ENCODE measurements around the gene HAT1. TPM values are rescaled to one million over a fixed set of nuclear protein-coding genes. Genes with fewer than 3 reads are reported as not detected.
"Not testable (repeated sequence)": the region's sequence is repeated elsewhere in the genome, so short reads cannot be mapped to it uniquely, and the experiment has no call there.

The HAT1 gene
- total RNA-seq, 1 experiment from 2014 or later: 74.3 TPM

GRCh38 chr2:171893824-171894611 is 28.2 kb upstream of the HAT1 start, which contains the start of gene SLC25A12:
SLC25A12 (minus strand) TSS chr2:171894244; CDS start chr2:171894214, 30 bp downstream.
- POLR2A ChIA-PET: interaction anchor here (0.9 to 1.9 kb wide), 2 partner anchors 11 to 29 kb away, joined by 3 to 11 read pairs; partner anchors contain the start of gene HAT1
- peaks cover 14% of the 10 kb centered on the region for H3K4me1 Mint-ChIP-seq (ENCODE audit: low read depth, unreplicated experiment)
- Histone ChIP-seq H3K4me1 (peaks cover 8% of the 10 kb centered on the region), H3K27me3 (replicated peaks; ENCODE audit: control insufficient read depth, insufficient read depth, low read length) (no peaks in the 10 kb centered on the region), H3K4me3 (ENCODE audit: low read depth, low read length) (peak within 1 kb of the TSS; percentile 60), H3K36me3 (ENCODE audit: control insufficient read depth, insufficient read depth, low read length) (no peaks in the 10 kb centered on the region), H3K9me3 (peaks cover 5% of the 10 kb centered on the region; the same call in 1 of the 2 replicates)
- no TSS peak for BruUV-seq (replicated peaks)
- DNase-seq: peak; percentile 74 to 86
- peak within 1 kb of the TSS; percentile 86 for H3K4me3 Mint-ChIP-seq (ENCODE audit: unreplicated experiment)
- H3K36me3 Mint-ChIP-seq (ENCODE audit: insufficient read depth, unreplicated experiment): no peaks in the 10 kb centered on the region
- peaks cover 8% of the 10 kb centered on the region for H3K9me3 Mint-ChIP-seq (ENCODE audit: unreplicated experiment)
- no peak for TF ChIP-seq CTCF (IDR thresholded peaks at IDR 0.05; ENCODE audit: insufficient read depth in 1 of 2, low read depth in 1 of 2, low read length in 1 of 2, severe bottlenecking in 1 of 2, unreplicated experiment in 1 of 2)
- CTCF ChIA-PET: interaction anchor here (0.6 to 1.3 kb wide), 3 partner anchors 10 to 234 kb away, joined by 3 to 6 read pairs (median 4); partner anchors contain the start of gene HAT1
- no peak within 1 kb of the TSS for H3K27ac Mint-ChIP-seq (ENCODE audit: unreplicated experiment)
- intact Hi-C loops (cut with micrococcal nuclease; ENCODE audit: unreplicated experiment): loop anchor here (1.0 to 5.0 kb wide), 2 partner anchors 28 to 208 kb away; partner anchors contain the start of genes DLX2 and HAT1
- H3K27me3 Mint-ChIP-seq (ENCODE audit: insufficient read depth, unreplicated experiment): peaks cover 6% of the 10 kb centered on the region

GRCh38 chr2:171894612-171894947 is 27.7 kb upstream of the HAT1 start:
- no TSS peak for BruUV-seq (replicated peaks)
- intact Hi-C loops (cut with micrococcal nuclease; ENCODE audit: unreplicated experiment): loop anchor here (1.0 to 5.0 kb wide), 2 partner anchors 28 to 208 kb away; partner anchors contain the start of genes DLX2 and HAT1
- H3K9me3 Mint-ChIP-seq (ENCODE audit: unreplicated experiment): peaks cover 8% of the 10 kb centered on the region
- CTCF ChIA-PET: interaction anchor here (1.3 kb wide), 1 partner anchor 28 kb away, joined by 6 read pairs; the partner anchor contains the start of gene HAT1
- no peaks in the 10 kb centered on the region for H3K36me3 Mint-ChIP-seq (ENCODE audit: insufficient read depth, unreplicated experiment)
- no peaks in the 10 kb centered on the region for H3K27me3 ChIP-seq (replicated peaks; ENCODE audit: control insufficient read depth, insufficient read depth, low read length)
- H3K4me1 Mint-ChIP-seq (ENCODE audit: low read depth, unreplicated experiment): peaks cover 14% of the 10 kb centered on the region
- no peak overlapping the region for H3K27ac Mint-ChIP-seq (ENCODE audit: unreplicated experiment)
- peak overlapping the region; percentile 60 for H3K4me3 ChIP-seq (ENCODE audit: low read depth, low read length)
- H3K4me1 ChIP-seq: peaks cover 8% of the 10 kb centered on the region
- DNase-seq: no peak
- H3K9me3 ChIP-seq: peaks cover 5% of the 10 kb centered on the region; the same call in 1 of the 2 replicates
- no peak for TF ChIP-seq CTCF (IDR thresholded peaks at IDR 0.05; ENCODE audit: insufficient read depth in 1 of 2, low read depth in 1 of 2, low read length in 1 of 2, severe bottlenecking in 1 of 2, unreplicated experiment in 1 of 2)
- peak overlapping the region; percentile 86 for H3K4me3 Mint-ChIP-seq (ENCODE audit: unreplicated experiment)
- POLR2A ChIA-PET: interaction anchor here (0.9 to 1.9 kb wide), 2 partner anchors 12 to 28 kb away, joined by 3 to 11 read pairs; partner anchors contain the start of gene HAT1
- H3K36me3 ChIP-seq (ENCODE audit: control insufficient read depth, insufficient read depth, low read length): no peaks in the 10 kb centered on the region
- H3K27me3 Mint-ChIP-seq (ENCODE audit: insufficient read depth, unreplicated experiment): peaks cover 3% of the 10 kb centered on the region

- CTCF ChIA-PET: no interaction called here
- no peak for TF ChIP-seq CTCF (IDR thresholded peaks at IDR 0.05; ENCODE audit: insufficient read depth in 1 of 2, low read depth in 1 of 2, low read length in 1 of 2, severe bottlenecking in 1 of 2, unreplicated experiment in 1 of 2)
- Histone ChIP-seq H3K36me3 (ENCODE audit: control insufficient read depth, insufficient read depth, low read length) (no peaks in the 10 kb centered on the region), H3K9me3 (peaks cover 5% of the 10 kb centered on the region; the same call in 1 of the 2 replicates), H3K4me1 (peaks cover 8% of the 10 kb centered on the region), H3K27me3 (replicated peaks; ENCODE audit: control insufficient read depth, insufficient read depth, low read length) (no peaks in the 10 kb centered on the region), H3K4me3 (ENCODE audit: low read depth, low read length) (no peak overlapping the region)
- POLR2A ChIA-PET: no interaction called here
- Mint-ChIP-seq H3K36me3 (ENCODE audit: insufficient read depth, unreplicated experiment) (no peaks in the 10 kb centered on the region), H3K9me3 (ENCODE audit: unreplicated experiment) (peaks cover 8% of the 10 kb centered on the region), H3K27me3 (ENCODE audit: insufficient read depth, unreplicated experiment) (peaks cover 3% of the 10 kb centered on the region), H3K27ac (ENCODE audit: unreplicated experiment) (no peak overlapping the region), H3K4me1 (ENCODE audit: low read depth, unreplicated experiment) (peaks cover 14% of the 10 kb centered on the region), H3K4me3 (ENCODE audit: unreplicated experiment) (no peak overlapping the region)
- no TSS peak for BruUV-seq (replicated peaks)
- DNase-seq: no peak
- intact Hi-C loops (cut with micrococcal nuclease; ENCODE audit: unreplicated experiment): no loop called here
Observed at GRCh38 chr2:171895786-171896185, 26.5 kb upstream of the HAT1 start.

GRCh38 chr2:171899623-171900282 is 22.5 kb upstream of the HAT1 start:
- H3K4me3 ChIP-seq (ENCODE audit: low read depth, low read length); H3K4me1 Mint-ChIP-seq (ENCODE audit: low read depth, unreplicated experiment); H3K27me3 Mint-ChIP-seq (ENCODE audit: insufficient read depth, unreplicated experiment); POLR2A ChIA-PET; BruUV-seq (replicated peaks); H3K9me3 ChIP-seq; H3K4me1 ChIP-seq; intact Hi-C loops (cut with micrococcal nuclease; ENCODE audit: unreplicated experiment); H3K27me3 ChIP-seq (replicated peaks; ENCODE audit: control insufficient read depth, insufficient read depth, low read length); H3K4me3 Mint-ChIP-seq (ENCODE audit: unreplicated experiment); H3K36me3 Mint-ChIP-seq (ENCODE audit: insufficient read depth, unreplicated experiment); H3K27ac Mint-ChIP-seq (ENCODE audit: unreplicated experiment); H3K9me3 Mint-ChIP-seq (ENCODE audit: unreplicated experiment); DNase-seq; H3K36me3 ChIP-seq (ENCODE audit: control insufficient read depth, insufficient read depth, low read length); CTCF ChIA-PET: not testable (repeated sequence)

Data from Caco-2 (cell line).